Naive B cell (primary cell): ENCODE data around the gene RHOJ. TPM values are rescaled to one million over a fixed set of nuclear protein-coding genes. Genes with fewer than 3 reads are reported as not detected.

Source experiments
- ATAC-seq, 2 donors: fragments of 150-1000 bp; cut with Tn5 transposase; 2 replicates each; pipeline ENCODE4 v1.10.0; 2021; ENCODE audit warnings: low read depth in 2 of 2, mild to moderate bottlenecking in 2 of 2, moderate library complexity in 2 of 2
- DNase-seq: peaks from one replicate; pipeline ENCODE4 v3.0.0; 2022
- H3K27ac Mint-ChIP-seq, 6 donors: one replicate each; pipeline ENCODE4 v1.8.0; 2020 to 2022; ENCODE audit warnings: mild to moderate bottlenecking in 6 of 6, mixed read lengths in 6 of 6, moderate library complexity in 5 of 6, inconsistent platforms in 2 of 6
- H3K27me3 Mint-ChIP-seq, 3 donors: one replicate each; pipeline ENCODE4 v1.8.0; 2021 to 2022; ENCODE audit warnings: mixed read lengths in 3 of 3, mild to moderate bottlenecking in 1 of 3
- H3K36me3 Mint-ChIP-seq, 2 donors: one replicate each; pipeline ENCODE4 v1.8.0; 2020 to 2022; ENCODE audit warnings: mixed read lengths in 2 of 2, inconsistent platforms in 1 of 2, mild to moderate bottlenecking in 1 of 2
- H3K4me1 Mint-ChIP-seq, 3 donors: one replicate each; pipeline ENCODE4 v1.8.0; 2020 to 2022; ENCODE audit warnings: mixed read lengths in 3 of 3, inconsistent platforms in 1 of 3, mild to moderate bottlenecking in 1 of 3, moderate library complexity in 1 of 3
- H3K4me3 Mint-ChIP-seq, 8 donors: one replicate each; pipeline ENCODE4 v1.8.0; 2020 to 2022; ENCODE audit warnings: mild to moderate bottlenecking in 8 of 8, mixed read lengths in 8 of 8, moderate library complexity in 8 of 8, inconsistent platforms in 2 of 8
- H3K9me3 Mint-ChIP-seq, 7 donors: one replicate each; pipeline ENCODE4 v1.8.0; 2020 to 2022; ENCODE audit warnings: mixed read lengths in 7 of 7, mild to moderate bottlenecking in 5 of 7, inconsistent platforms in 2 of 7, moderate library complexity in 1 of 7
- polyA plus RNA-seq, 6 donors: library from polyadenylated mRNA; unstranded; fragments of 300-500 nt; fragmentation: Illumina TruSeq; gene quantifications; one replicate each; pipeline ENCODE4 v1.2.3, GENCODE V29; 2021; ENCODE audit warnings: low read depth in 6 of 6

Gene RHOJ
- polyA plus RNA-seq, 6 donors from 2014 or later = not detected

- H3K27me3 Mint-ChIP-seq = peaks cover 0 to 4% (median 0%) of the 10 kb centered on the region in 3 donors
- ATAC-seq (no peak), DNase-seq (no peak)
- H3K27ac Mint-ChIP-seq = no peak overlapping the region
- no peaks in the 10 kb centered on the region for H3K4me1 Mint-ChIP-seq
- peaks cover 5 to 26% (median 6%) of the 10 kb centered on the region in 7 donors for H3K9me3 Mint-ChIP-seq
- H3K36me3 Mint-ChIP-seq = no peaks in the 10 kb centered on the region
- H3K4me3 Mint-ChIP-seq = no peak overlapping the region
These were observed 13.0 kb upstream of the RHOJ start for GRCh38 chr14:63191211-63191610.

GRCh38 chr14:63192085-63192484 is 12.2 kb upstream of the RHOJ start:
- peaks cover 0 to 4% (median under 1%) of the 10 kb centered on the region in 3 donors for H3K27me3 Mint-ChIP-seq
- no peak overlapping the region for H3K27ac Mint-ChIP-seq
- H3K4me3 Mint-ChIP-seq = no peak overlapping the region
- H3K4me1 Mint-ChIP-seq = no peaks in the 10 kb centered on the region
- H3K36me3 Mint-ChIP-seq = no peaks in the 10 kb centered on the region
- ATAC-seq (no peak), DNase-seq (no peak)
- peaks cover 5 to 27% (median 6%) of the 10 kb centered on the region in 7 donors for H3K9me3 Mint-ChIP-seq

- peaks cover 0 to 5% (median 4%) of the 10 kb centered on the region in 3 donors for H3K27me3 Mint-ChIP-seq
- no peaks in the 10 kb centered on the region for H3K4me1 Mint-ChIP-seq
- H3K4me3 Mint-ChIP-seq = no peak overlapping the region
- DNase-seq (no peak), ATAC-seq (no peak)
- H3K27ac Mint-ChIP-seq = no peak overlapping the region
- no peaks in the 10 kb centered on the region for H3K36me3 Mint-ChIP-seq
- peaks cover 5 to 27% (median 8%) of the 10 kb centered on the region in 7 donors for H3K9me3 Mint-ChIP-seq
These were observed 11.0 kb upstream of the RHOJ start for GRCh38 chr14:63193236-63193635.

GRCh38 chr14:63200035-63200740 is 4.1 kb upstream of the RHOJ start:
- Mint-ChIP-seq H3K27ac (no peak overlapping the region), H3K9me3 (peaks cover 0 to 12% (median 3%) of the 10 kb centered on the region in 7 donors), H3K4me1 (no peaks in the 10 kb centered on the region), H3K27me3 (peaks cover 0 to 9% (median 4%) of the 10 kb centered on the region in 3 donors), H3K36me3 (no peaks in the 10 kb centered on the region), H3K4me3 (no peak overlapping the region)
- DNase-seq = no peak
- no peak for ATAC-seq

GRCh38 chr14:63200767-63201166 is 3.5 kb upstream of the RHOJ start:
- Mint-ChIP-seq H3K27me3 (peaks cover 0 to 9% (median 4%) of the 10 kb centered on the region in 3 donors), H3K36me3 (no peaks in the 10 kb centered on the region), H3K27ac (no peak overlapping the region), H3K9me3 (peaks cover 0 to 6% (median under 1%) of the 10 kb centered on the region in 7 donors), H3K4me1 (no peaks in the 10 kb centered on the region), H3K4me3 (no peak overlapping the region)
- DNase-seq = no peak
- ATAC-seq = no peak

- no peaks in the 10 kb centered on the region for H3K4me1 Mint-ChIP-seq
- peaks cover 0 to 4% (median 4%) of the 10 kb centered on the region in 3 donors for H3K27me3 Mint-ChIP-seq
- ATAC-seq = no peak
- H3K36me3 Mint-ChIP-seq = no peaks in the 10 kb centered on the region
- H3K9me3 Mint-ChIP-seq = no peaks in the 10 kb centered on the region
- no peak overlapping the region for H3K4me3 Mint-ChIP-seq
- no peak overlapping the region for H3K27ac Mint-ChIP-seq
- DNase-seq = no peak
These were observed 1.2 kb upstream of the RHOJ start for GRCh38 chr14:63203015-63203414.

GRCh38 chr14:63203618-63204406 is 431 bp upstream of the RHOJ start:
- Mint-ChIP-seq H3K27ac (no peak overlapping the region), H3K9me3 (no peaks in the 10 kb centered on the region), H3K36me3 (no peaks in the 10 kb centered on the region), H3K27me3 (peaks cover 0 to 4% (median 4%) of the 10 kb centered on the region in 3 donors), H3K4me3 (no peak overlapping the region), H3K4me1 (no peaks in the 10 kb centered on the region)
- no peak for DNase-seq
- no peak for ATAC-seq

GRCh38 chr14:63205044-63205575 is 867 bp downstream of the RHOJ start:
- H3K27me3 Mint-ChIP-seq = peaks cover 0 to 3% (median 0%) of the 10 kb centered on the region in 3 donors
- H3K9me3 Mint-ChIP-seq = no peaks in the 10 kb centered on the region
- no peaks in the 10 kb centered on the region for H3K4me1 Mint-ChIP-seq
- no peak overlapping the region for H3K27ac Mint-ChIP-seq
- ATAC-seq (no peak), DNase-seq (no peak)
- H3K36me3 Mint-ChIP-seq = no peaks in the 10 kb centered on the region
- H3K4me3 Mint-ChIP-seq = no peak overlapping the region

- ATAC-seq (no peak), DNase-seq (no peak)
- H3K27ac Mint-ChIP-seq = no peak overlapping the region
- H3K9me3 Mint-ChIP-seq = no peaks in the 10 kb centered on the region
- peaks cover 0 to 4% (median 0%) of the 10 kb centered on the region in 3 donors for H3K27me3 Mint-ChIP-seq
- no peaks in the 10 kb centered on the region for H3K36me3 Mint-ChIP-seq
- H3K4me1 Mint-ChIP-seq = no peaks in the 10 kb centered on the region
- H3K4me3 Mint-ChIP-seq = no peak overlapping the region
These were observed 1.6 kb downstream of the RHOJ start for GRCh38 chr14:63205866-63206265.

GRCh38 chr14:63209160-63209559 is 4.9 kb downstream of the RHOJ start:
- ATAC-seq (no peak), DNase-seq (no peak)
- Mint-ChIP-seq H3K27ac (no peak overlapping the region), H3K4me3 (no peak overlapping the region), H3K36me3 (no peaks in the 10 kb centered on the region), H3K4me1 (no peaks in the 10 kb centered on the region), H3K9me3 (peaks cover 0 to 5% (median 0%) of the 10 kb centered on the region in 7 donors), H3K27me3 (peaks cover 0 to 9% (median 6%) of the 10 kb centered on the region in 3 donors)

- Mint-ChIP-seq H3K36me3 (no peaks in the 10 kb centered on the region), H3K9me3 (peaks cover 0 to 5% (median 0%) of the 10 kb centered on the region in 7 donors), H3K27me3 (peaks cover 0 to 14% (median 6%) of the 10 kb centered on the region in 3 donors), H3K4me1 (no peaks in the 10 kb centered on the region), H3K27ac (no peak overlapping the region), H3K4me3 (no peak overlapping the region)
- ATAC-seq = no peak
- no peak for DNase-seq
These were observed 6.6 kb downstream of the RHOJ start for GRCh38 chr14:63210812-63211211.

- H3K4me3 Mint-ChIP-seq = no peak overlapping the region
- H3K36me3 Mint-ChIP-seq = no peaks in the 10 kb centered on the region
These were observed 8.0 kb downstream of the RHOJ start for GRCh38 chr14:63212209-63212608.

GRCh38 chr14:63212776-63213500 is 8.7 kb downstream of the RHOJ start:
- Mint-ChIP-seq H3K9me3 (peaks cover 0 to 5% (median 0%) of the 10 kb centered on the region in 7 donors), H3K27me3 (peaks cover 0 to 14% (median 6%) of the 10 kb centered on the region in 3 donors), H3K4me3 (no peak overlapping the region), H3K4me1 (no peaks in the 10 kb centered on the region), H3K36me3 (no peaks in the 10 kb centered on the region), H3K27ac (no peak overlapping the region)
- DNase-seq (no peak), ATAC-seq (no peak)

More at GRCh38 chr14:63212209-63212608, 8.0 kb downstream of the RHOJ start:
- Mint-ChIP-seq H3K9me3 (peaks cover 0 to 5% (median 0%) of the 10 kb centered on the region in 7 donors), H3K27ac (no peak overlapping the region), H3K27me3 (peaks cover 0 to 14% (median 6%) of the 10 kb centered on the region in 3 donors), H3K4me1 (no peaks in the 10 kb centered on the region)
- no peak for ATAC-seq
- no peak for DNase-seq
